ENCODE measurements around the gene TANK. TPM values are rescaled to one million over a fixed set of nuclear protein-coding genes. Genes with fewer than 3 reads are reported as not detected.
"Not testable (repeated sequence)": the region's sequence is repeated elsewhere in the genome, so short reads cannot be mapped to it uniquely, and the experiment has no call there.

TANK gene
- total and polyA plus RNA-seq, 8 donors: 12.2 to 140 (median 46.1) TPM

- no peak for DNase-seq
- Histone ChIP-seq H3K4me3 (no peak overlapping the region), H3K36me3 (peaks cover 21 to 42% (median 39%) of the 10 kb centered on the region in 4 donors), H3K9me3 (no peaks in the 10 kb centered on the region), H3K4me1 (peaks cover 0 to 11% (median under 1%) of the 10 kb centered on the region in 4 donors), H3K27ac (no peak overlapping the region), H3K27me3 (no peaks in the 10 kb centered on the region)
- intact Hi-C loops (cut with DNase I; ENCODE audit: low total_unique reads): no loop called here
- WGBS, 5 donors: 81 to 89% (median 85%) methylated on average over 4 of the region's 4 CpGs
- TF ChIP-seq POLR2A (IDR thresholded peaks at IDR 0.05) (no peak), POLR2AphosphoS5 (IDR thresholded peaks at IDR 0.05) (no peak), EP300 (IDR thresholded peaks at IDR 0.05) (no peak), CTCF (IDR thresholded peaks at IDR 0.05) (no peak)
Observed at GRCh38 chr2:161178756-161179155, 18.5 kb downstream of the TANK start.

GRCh38 chr2:161190050-161190449 is 29.8 kb downstream of the TANK start:
- peaks cover 0 to 12% (median 3%) of the 10 kb centered on the region in 4 donors for H3K4me1 ChIP-seq
- H3K27ac ChIP-seq: no peak overlapping the region
- no peak overlapping the region for H3K4me3 ChIP-seq
- no peaks in the 10 kb centered on the region for H3K9me3 ChIP-seq
- H3K36me3 ChIP-seq: peaks cover 0 to 47% (median 26%) of the 10 kb centered on the region in 4 donors
- H3K27me3 ChIP-seq: no peaks in the 10 kb centered on the region
- intact Hi-C loops (cut with DNase I; ENCODE audit: low total_unique reads): no loop called here
- TF ChIP-seq POLR2A (IDR thresholded peaks at IDR 0.05): no peak
- TF ChIP-seq POLR2AphosphoS5 (IDR thresholded peaks at IDR 0.05): no peak
- TF ChIP-seq EP300 (IDR thresholded peaks at IDR 0.05): no peak
- TF ChIP-seq CTCF (IDR thresholded peaks at IDR 0.05): no peak
- no peak for DNase-seq

- DNase-seq; intact Hi-C loops (cut with DNase I; ENCODE audit: low total_unique reads); H3K27ac ChIP-seq; H3K27me3 ChIP-seq; H3K4me3 ChIP-seq; H3K9me3 ChIP-seq: not testable (repeated sequence)
- Histone ChIP-seq H3K36me3 (peaks cover 0 to 53% (median 37%) of the 10 kb centered on the region in 4 donors), H3K4me1 (peaks cover 0 to 20% (median 8%) of the 10 kb centered on the region in 4 donors)
- 95 to 99% (median 97%) methylated on average over 4 of the region's 4 CpGs for WGBS, 5 donors
Observed at GRCh38 chr2:161195602-161196001, 35.4 kb downstream of the TANK start.

GRCh38 chr2:161199912-161200701 is 39.9 kb downstream of the TANK start:
- peaks cover 0 to 46% (median 35%) of the 10 kb centered on the region in 4 donors for H3K36me3 ChIP-seq
- no peak overlapping the region for H3K4me3 ChIP-seq
- intact Hi-C loops (cut with DNase I; ENCODE audit: low total_unique reads): no loop called here
- no peak overlapping the region for H3K27ac ChIP-seq
- WGBS, 5 donors: 75 to 89% (median 80%) methylated on average over 4 of the region's 4 CpGs
- peaks cover 0 to 21% (median 7%) of the 10 kb centered on the region in 4 donors for H3K4me1 ChIP-seq
- H3K9me3 ChIP-seq: no peaks in the 10 kb centered on the region
- TF ChIP-seq POLR2A (IDR thresholded peaks at IDR 0.05) (no peak), CTCF (IDR thresholded peaks at IDR 0.05) (no peak), POLR2AphosphoS5 (IDR thresholded peaks at IDR 0.05) (no peak), EP300 (IDR thresholded peaks at IDR 0.05) (no peak)
- no peaks in the 10 kb centered on the region for H3K27me3 ChIP-seq
- peak in 1 of 2 donors; percentile 3 for DNase-seq

GRCh38 chr2:161204846-161205245 is 44.6 kb downstream of the TANK start:
- Histone ChIP-seq H3K4me3 (no peak overlapping the region), H3K9me3 (no peaks in the 10 kb centered on the region), H3K27me3 (no peaks in the 10 kb centered on the region), H3K27ac (no peak overlapping the region), H3K4me1 (peaks cover 0 to 17% (median 6%) of the 10 kb centered on the region in 4 donors), H3K36me3 (peaks cover 0 to 32% (median 26%) of the 10 kb centered on the region in 4 donors)
- 81 to 89% (median 84%) methylated on average over 3 of the region's 3 CpGs for WGBS, 5 donors
- intact Hi-C loops (cut with DNase I; ENCODE audit: low total_unique reads): no loop called here
- no peak for DNase-seq
- TF ChIP-seq POLR2AphosphoS5 (IDR thresholded peaks at IDR 0.05) (no peak), EP300 (IDR thresholded peaks at IDR 0.05) (no peak)

All from stomach (tissue), 9 donors.